Activated CD8-positive, alpha-beta T cell treated with anti-CD3 and anti-CD28 coated beads for 36 hours (primary cell): Measurements from ENCODE around the gene MCM3AP. TPM values are rescaled to one million over a fixed set of nuclear protein-coding genes. Genes with fewer than 3 reads are reported as not detected.

ENCODE experiments used
- ATAC-seq: fragments of 200-7000 bp; cut with Tn5 transposase; one replicate; pipeline ENCODE4 v1.10.0; 2021; ENCODE audit warnings: mild to moderate bottlenecking, moderate library complexity
- CTCF ChIA-PET: fragments of 350-600 bp; sonication (Branson Sonifier 250); formaldehyde crosslinking; loops from one replicate; lab custom pipeline; 2021; ENCODE audit warnings: antibody characterized with exemption; lab: Charles Lee
- POLR2A ChIA-PET: fragments of 350-600 bp; sonication (Branson Sonifier 250); formaldehyde crosslinking; loops from one replicate; lab custom pipeline; 2021; ENCODE audit warnings: antibody characterized with exemption; lab: Charles Lee
- DNase-seq: peaks from one replicate; pipeline ENCODE4 v3.0.0-alpha.2; 2020
- H3K27ac Mint-ChIP-seq: one replicate; pipeline ENCODE4 v1.8.0; 2021; ENCODE audit warnings: mild to moderate bottlenecking, mixed read lengths
- H3K27me3 Mint-ChIP-seq: one replicate; pipeline ENCODE4 v1.8.0; 2021; ENCODE audit warnings: mixed read lengths
- H3K36me3 Mint-ChIP-seq: one replicate; pipeline ENCODE4 v1.8.0; 2021; ENCODE audit warnings: low read depth, mixed read lengths
- H3K4me1 Mint-ChIP-seq: one replicate; pipeline ENCODE4 v1.8.0; 2021; ENCODE audit warnings: low read depth, mixed read lengths
- H3K4me3 Mint-ChIP-seq: one replicate; pipeline ENCODE4 v1.8.0; 2021; ENCODE audit warnings: mild to moderate bottlenecking, moderate library complexity, mixed read lengths
- H3K9me3 Mint-ChIP-seq: one replicate; pipeline ENCODE4 v1.8.0; 2021; ENCODE audit warnings: mixed read lengths
- intact Hi-C: fragments of 100-400 bp; cut with micrococcal nuclease; formaldehyde crosslinking; loops from one replicate; pipeline ENCODE4 v1.10.0; 2022
- total RNA-seq, 2 experiments: library from RNA; stranded (reverse); gene quantifications; one replicate each; pipeline ENCODE4 v1.2.3, GENCODE V29; 2021
- TF ChIP-seq, protein P1 (sequence below): fragments of 200-600 bp; IDR thresholded peaks from one replicate; pipeline ENCODE4 v1.8.0; 2022; ENCODE audit warnings: antibody characterized with exemption, mild to moderate bottlenecking

Gene MCM3AP
- total RNA-seq, 2 experiments from 2014 or later: 108 to 112 TPM

DNA sequence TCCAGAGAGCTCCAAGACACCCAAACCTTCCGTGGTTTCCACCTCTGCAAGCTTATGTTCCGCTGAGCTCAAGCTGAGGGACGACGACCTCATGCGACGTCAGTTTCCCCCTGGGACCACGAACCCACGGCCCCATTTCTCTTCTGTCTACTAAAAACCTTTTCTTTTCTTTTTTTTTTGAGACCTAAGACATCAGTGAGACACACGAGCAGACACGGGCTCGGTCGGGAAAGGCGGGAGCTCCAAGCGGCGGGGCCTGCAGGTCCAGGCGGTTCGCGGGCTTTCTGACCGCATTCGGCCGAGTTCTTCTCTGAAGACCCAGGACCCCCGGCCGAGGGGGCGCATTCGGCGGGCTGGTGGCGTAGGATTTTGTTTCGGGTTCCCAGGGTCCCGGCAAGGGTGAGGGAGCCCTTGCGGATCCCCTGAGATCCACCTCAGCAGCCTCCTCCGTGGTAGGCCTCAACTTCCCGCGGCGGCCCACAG is 37.9 kb upstream of the MCM3AP start:
- H3K27ac Mint-ChIP-seq: peak overlapping the region; percentile 96
- H3K36me3 Mint-ChIP-seq: peaks cover 46% of the 10 kb centered on the region
- ChIA-PET POLR2A (interaction anchor here (0.6 to 2.1 kb wide), 13 partner anchors 9 to 1219 kb away, joined by 3 to 6 read pairs (median 4); partner anchors contain the start of gene YBEY), CTCF (interaction anchor here (0.8 to 1.2 kb wide), 2 partner anchors 32 to 179 kb away, joined by 3 to 4 read pairs; no protein-coding TSS in a partner anchor)
- H3K9me3 Mint-ChIP-seq: no peaks in the 10 kb centered on the region
- DNase-seq (peak; percentile 36), ATAC-seq (no peak)
- no peaks in the 10 kb centered on the region for H3K27me3 Mint-ChIP-seq
- H3K4me3 Mint-ChIP-seq: peak overlapping the region; percentile 91
- intact Hi-C loops: no loop called here
- TF ChIP-seq, protein P1, sequence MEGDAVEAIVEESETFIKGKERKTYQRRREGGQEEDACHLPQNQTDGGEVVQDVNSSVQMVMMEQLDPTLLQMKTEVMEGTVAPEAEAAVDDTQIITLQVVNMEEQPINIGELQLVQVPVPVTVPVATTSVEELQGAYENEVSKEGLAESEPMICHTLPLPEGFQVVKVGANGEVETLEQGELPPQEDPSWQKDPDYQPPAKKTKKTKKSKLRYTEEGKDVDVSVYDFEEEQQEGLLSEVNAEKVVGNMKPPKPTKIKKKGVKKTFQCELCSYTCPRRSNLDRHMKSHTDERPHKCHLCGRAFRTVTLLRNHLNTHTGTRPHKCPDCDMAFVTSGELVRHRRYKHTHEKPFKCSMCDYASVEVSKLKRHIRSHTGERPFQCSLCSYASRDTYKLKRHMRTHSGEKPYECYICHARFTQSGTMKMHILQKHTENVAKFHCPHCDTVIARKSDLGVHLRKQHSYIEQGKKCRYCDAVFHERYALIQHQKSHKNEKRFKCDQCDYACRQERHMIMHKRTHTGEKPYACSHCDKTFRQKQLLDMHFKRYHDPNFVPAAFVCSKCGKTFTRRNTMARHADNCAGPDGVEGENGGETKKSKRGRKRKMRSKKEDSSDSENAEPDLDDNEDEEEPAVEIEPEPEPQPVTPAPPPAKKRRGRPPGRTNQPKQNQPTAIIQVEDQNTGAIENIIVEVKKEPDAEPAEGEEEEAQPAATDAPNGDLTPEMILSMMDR: no peak
- peaks cover 33% of the 10 kb centered on the region for H3K4me1 Mint-ChIP-seq

DNA sequence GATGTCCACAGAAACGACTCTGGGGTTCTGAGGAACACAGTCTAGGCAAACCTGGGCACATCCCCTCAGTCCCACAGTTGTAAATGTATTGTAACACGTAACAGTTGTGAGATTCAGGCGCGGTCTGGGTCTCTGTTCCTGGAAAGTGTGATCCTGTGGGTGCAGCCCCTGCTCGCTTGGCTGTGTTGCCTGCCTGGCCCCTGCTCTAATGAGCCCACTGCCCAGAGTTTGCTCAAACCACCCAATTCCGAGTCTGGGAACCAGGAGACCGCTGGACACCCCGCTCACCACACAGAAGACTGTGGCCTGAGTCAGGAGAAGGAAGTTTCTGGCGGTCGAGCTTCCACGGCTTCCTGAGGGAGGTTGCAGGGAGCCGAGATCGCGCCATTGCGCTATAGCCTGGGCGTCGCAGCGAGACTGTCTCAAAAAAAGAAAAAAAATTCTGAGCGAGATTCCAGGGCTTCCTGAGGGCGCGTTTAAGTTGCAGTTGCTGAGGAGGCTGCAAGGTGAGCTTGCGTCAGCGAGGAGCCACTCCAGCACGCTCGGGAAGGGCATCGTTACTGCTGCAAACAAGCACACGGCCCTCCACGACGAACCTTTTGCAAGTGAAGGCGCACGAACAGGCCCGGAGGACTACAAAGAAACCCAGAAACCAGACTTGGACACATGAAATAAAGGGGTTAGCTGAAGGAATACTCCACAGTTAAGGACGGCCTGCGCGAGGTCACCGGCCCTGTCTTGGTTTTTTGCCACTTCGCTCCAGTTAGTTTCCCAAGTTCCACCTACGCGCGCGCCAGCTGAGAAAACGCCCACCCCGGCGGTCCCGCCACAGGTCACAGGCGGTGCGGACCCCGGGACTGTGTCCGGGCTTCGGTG is 37.2 kb upstream of the MCM3AP start:
- TF ChIP-seq, protein P1: no peak
- Mint-ChIP-seq H3K9me3 (no peaks in the 10 kb centered on the region), H3K4me1 (peaks cover 33% of the 10 kb centered on the region), H3K27ac (peak overlapping the region; percentile 96), H3K36me3 (peaks cover 42% of the 10 kb centered on the region), H3K27me3 (no peaks in the 10 kb centered on the region), H3K4me3 (peak overlapping the region; percentile 91)
- ATAC-seq: no peak
- intact Hi-C loops: no loop called here
- CTCF ChIA-PET: interaction anchor here (0.8 to 1.2 kb wide), 2 partner anchors 32 to 179 kb away, joined by 3 to 4 read pairs; no protein-coding TSS in a partner anchor
- POLR2A ChIA-PET: interaction anchor here (0.6 to 2.1 kb wide), 14 partner anchors 8 to 1219 kb away, joined by 3 to 6 read pairs (median 4); partner anchors contain the start of gene YBEY
- DNase-seq: peak; percentile 38

DNA sequence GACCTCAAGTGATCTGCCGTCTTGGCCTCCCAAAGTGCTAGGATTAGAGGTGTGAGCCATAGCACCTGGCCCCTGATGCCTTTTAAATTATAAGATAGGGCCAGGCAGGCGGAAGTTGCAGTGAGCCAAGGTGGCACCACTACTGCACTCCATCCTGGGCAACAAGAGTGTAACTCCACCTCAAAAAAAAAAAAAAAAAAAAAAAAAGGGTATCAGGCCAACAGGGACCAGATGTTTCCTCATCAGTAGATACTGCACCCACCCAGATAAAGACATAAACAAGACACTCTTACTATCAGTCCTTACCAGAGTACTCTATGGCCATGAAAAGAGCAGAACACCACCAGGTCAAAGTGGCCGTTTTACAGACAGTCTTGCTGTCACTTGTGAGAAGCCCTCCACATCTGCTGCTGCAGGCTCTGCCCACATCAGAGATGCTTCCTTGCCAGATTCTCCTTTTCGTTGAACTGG is 35.0 kb upstream of the MCM3AP start:
- peaks cover 20% of the 10 kb centered on the region for H3K4me1 Mint-ChIP-seq
- no peak overlapping the region for H3K27ac Mint-ChIP-seq
- ChIA-PET POLR2A (no interaction called here), CTCF (no interaction called here)
- intact Hi-C loops: no loop called here
- peaks cover 31% of the 10 kb centered on the region for H3K36me3 Mint-ChIP-seq
- H3K27me3 Mint-ChIP-seq: no peaks in the 10 kb centered on the region
- ATAC-seq (no peak), DNase-seq (no peak)
- TF ChIP-seq, protein P1: no peak
- H3K4me3 Mint-ChIP-seq: peak overlapping the region; percentile 11
- no peaks in the 10 kb centered on the region for H3K9me3 Mint-ChIP-seq

DNA sequence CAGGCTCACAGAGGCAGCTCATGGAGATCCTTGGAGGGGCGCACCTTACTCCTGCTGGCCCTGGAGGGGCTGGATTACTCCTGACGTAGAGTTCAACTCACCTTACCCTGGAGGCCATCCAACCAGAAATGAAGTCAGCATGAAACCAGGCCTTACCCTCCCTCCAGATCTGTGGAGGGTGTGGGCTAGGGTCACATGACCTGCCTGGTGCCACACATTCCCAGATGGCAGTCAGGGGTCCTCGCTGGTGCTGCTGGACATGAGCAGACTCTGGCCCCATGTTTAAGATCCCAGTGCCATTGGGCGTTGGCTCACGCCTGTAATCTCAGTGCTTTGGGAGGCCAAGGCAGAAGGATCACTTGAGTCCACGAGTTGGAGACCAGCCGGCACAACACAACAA is 33.8 kb upstream of the MCM3AP start:
- intact Hi-C loops: no loop called here
- POLR2A ChIA-PET: no interaction called here
- H3K36me3 Mint-ChIP-seq: peaks cover 29% of the 10 kb centered on the region

More for the DNA sequence above, 33.8 kb upstream of the MCM3AP start:
- DNase-seq (no peak), ATAC-seq (no peak)
- CTCF ChIA-PET: no interaction called here
- Mint-ChIP-seq H3K27me3 (no peaks in the 10 kb centered on the region), H3K4me1 (peaks cover 18% of the 10 kb centered on the region), H3K27ac (no peak overlapping the region), H3K4me3 (no peak overlapping the region), H3K9me3 (no peaks in the 10 kb centered on the region)
- TF ChIP-seq, protein P1: no peak
